OCI-LY7 (cell line): Measurements from ENCODE around the gene FFAR4. TPM values are rescaled to one million over a fixed set of nuclear protein-coding genes. Genes with fewer than 3 reads are reported as not detected.

Source experiments
- BruUV-seq: library from RNA; stranded (reverse); fragments of 400-500 nt; replicated peaks from 2 replicates; lab custom pipeline; 2021; lab: Mats Ljungman, UMichigan
- CTCF ChIA-PET: fragments of 300-600 bp; sonication (Branson Sonifier 250); formaldehyde crosslinking; loops from one replicate; lab custom pipeline; 2022; ENCODE audit warnings: antibody characterized with exemption; ENCODE audit not compliant: unreplicated experiment; lab: Charles Lee
- POLR2A ChIA-PET: fragments of 300-600 bp; sonication (Branson Sonifier 250); formaldehyde crosslinking; loops from one replicate; lab custom pipeline; 2022; ENCODE audit warnings: antibody characterized with exemption; lab: Charles Lee
- DNase-seq: peaks from one replicate; pipeline ENCODE4 v3.0.0-alpha.2; 2015; ENCODE audit warnings: low spot score
- H2AFZ ChIP-seq: fragments of 200-600 bp; sonication (generic), shearing (Covaris generic); 2 replicates; pipeline ENCODE4 v1.6.1; 2014; ENCODE audit warnings: mild to moderate bottlenecking, antibody characterized with exemption, low read length, moderate library complexity
- H3K27ac ChIP-seq: fragments of 200-600 bp; sonication (generic); 2 replicates; pipeline ENCODE4 v1.5.1; 2014; ENCODE audit warnings: mixed run types, low read depth, mild to moderate bottlenecking, moderate library complexity, low read length, inconsistent platforms; ENCODE audit not compliant: poor library complexity, severe bottlenecking
- H3K36me3 ChIP-seq: fragments of 200-600 bp; sonication (generic); 2 replicates; pipeline ENCODE4 v1.6.1; 2014; ENCODE audit warnings: mild to moderate bottlenecking, antibody characterized with exemption, low read length, moderate library complexity, mixed read lengths; ENCODE audit not compliant: insufficient read depth
- H3K4me1 ChIP-seq: fragments of 200-600 bp; sonication (generic); 2 replicates; pipeline ENCODE4 v1.5.1; 2014; ENCODE audit warnings: mild to moderate bottlenecking, low read length; ENCODE audit not compliant: insufficient read depth, poor library complexity, severe bottlenecking
- H3K4me2 ChIP-seq: fragments of 200-600 bp; sonication (generic); 2 replicates; pipeline ENCODE4 v1.6.1; 2014; ENCODE audit warnings: mild to moderate bottlenecking, low read length
- H3K4me3 ChIP-seq: fragments of 200-600 bp; sonication (generic); 2 replicates; pipeline ENCODE4 v1.5.1; 2014; ENCODE audit warnings: mild to moderate bottlenecking, low read depth, low read length; ENCODE audit not compliant: poor library complexity, severe bottlenecking
- H3K79me2 ChIP-seq: fragments of 200-600 bp; sonication (generic); 2 replicates; pipeline ENCODE4 v1.6.1; 2016; ENCODE audit warnings: low read depth, mild to moderate bottlenecking, low read length, moderate library complexity, mixed read lengths; ENCODE audit not compliant: insufficient read depth
- H3K9me2 ChIP-seq: fragments of 200-600 bp; sonication (generic); 2 replicates; pipeline ENCODE4 v1.6.1; 2016; ENCODE audit warnings: mild to moderate bottlenecking, low read length, mixed read lengths; ENCODE audit not compliant: insufficient read depth
- H3K9me3 ChIP-seq: fragments of 200-600 bp; sonication (generic); 2 replicates; pipeline ENCODE4 v1.6.1; 2014; ENCODE audit warnings: mild to moderate bottlenecking, mixed run types, low read length, mixed read lengths
- H4K20me1 ChIP-seq: fragments of 200-600 bp; sonication (generic); 2 replicates; pipeline ENCODE4 v1.6.1; 2014; ENCODE audit warnings: mild to moderate bottlenecking, antibody characterized with exemption, low read length, moderate library complexity, mixed read lengths; ENCODE audit not compliant: insufficient read depth
- EZH2phosphoT487 ChIP-seq: fragments of 200-600 bp; sonication (generic); IDR thresholded peaks from 2 replicates; pipeline ENCODE4 v1.6.1; 2018; ENCODE audit warnings: low read depth, borderline replicate concordance, mild to moderate bottlenecking, mixed run types, antibody characterized with exemption, low read length, moderate library complexity, mixed read lengths
- intact Hi-C: fragments of 100-400 bp; cut with micrococcal nuclease; formaldehyde crosslinking; loops from one replicate; pipeline ENCODE4 v1.10.0; 2022; ENCODE audit not compliant: unreplicated experiment
- total RNA-seq, 2 experiments: library from RNA; depleted of rRNA in 1 of 2; stranded (reverse); fragments of >200 nt in 1 of 2; shearing (Covaris generic) in 1 of 2; gene quantifications; 2 replicates each; pipeline ENCODE4 v1.2.3, GENCODE V29; 2014 to 2022
- TF ChIP-seq, protein P1 (sequence below): fragments of 200-600 bp; sonication (generic); conservative IDR thresholded peaks from 2 replicates; pipeline ENCODE4 v1.5.1; 2014; ENCODE audit warnings: mild to moderate bottlenecking, antibody characterized with exemption, low read length, moderate library complexity, mixed read lengths

Gene FFAR4
- total RNA-seq, 2 experiments from 2014 or later: not detected

DNA sequence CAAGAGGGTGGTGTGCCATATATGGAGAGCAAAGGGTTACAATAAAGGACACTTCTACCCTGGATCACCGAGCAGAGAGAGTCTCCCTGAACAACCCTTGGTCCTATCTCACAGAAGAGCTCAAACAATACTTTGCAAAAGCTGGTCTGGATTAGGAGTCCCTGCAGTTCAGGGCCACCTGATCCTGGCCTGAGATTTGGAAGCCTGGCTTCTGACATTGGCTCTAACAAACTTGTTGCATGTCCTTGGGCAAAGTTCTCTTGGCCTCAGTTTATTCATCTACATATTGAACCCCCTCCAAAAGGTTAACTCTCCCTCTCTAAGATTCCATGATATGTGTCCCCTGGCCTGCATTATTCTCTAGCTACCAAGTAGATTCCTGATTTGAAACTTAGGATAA, 32.9 kb downstream of the FFAR4 start:
- CTCF ChIA-PET: interaction anchor here (0.6 kb wide), 1 partner anchor 1028 kb away, joined by 3 read pairs; no protein-coding TSS in a partner anchor

DNA sequence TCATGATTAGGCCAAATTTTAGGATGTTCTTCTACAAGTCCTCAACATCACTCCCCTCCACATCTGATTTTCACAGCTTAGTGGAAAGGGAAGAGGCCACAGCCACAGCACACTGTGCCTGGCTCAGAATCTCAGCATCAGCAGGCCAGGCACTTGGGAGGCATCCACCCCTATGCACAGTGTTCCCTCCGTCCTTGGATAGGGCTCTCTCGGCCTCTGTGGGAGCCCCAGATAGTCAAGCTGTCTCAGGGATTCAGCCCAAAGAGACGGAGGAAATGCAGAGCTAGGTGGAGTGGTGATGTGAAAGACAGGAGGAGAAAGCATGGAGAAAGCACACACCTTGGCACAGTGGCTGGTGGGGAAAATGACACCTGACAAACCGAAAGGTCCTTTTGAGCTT, 33.3 kb downstream of the FFAR4 start:
- ChIA-PET CTCF (interaction anchor here (0.6 kb wide), 1 partner anchor 1028 kb away, joined by 3 read pairs; no protein-coding TSS in a partner anchor), POLR2A (interaction anchor here (1.4 kb wide), 1 partner anchor 44 kb away, joined by 8 read pairs; no protein-coding TSS in a partner anchor)
- Histone ChIP-seq H3K36me3 (no peaks in the 10 kb centered on the region), H3K9me2 (no peaks in the 10 kb centered on the region), H3K79me2 (no peaks in the 10 kb centered on the region), H3K4me2 (no peak overlapping the region), H3K4me1 (peaks cover 20% of the 10 kb centered on the region), H4K20me1 (no peaks in the 10 kb centered on the region), H3K4me3 (no peak overlapping the region), H3K9me3 (no peaks in the 10 kb centered on the region), H3K27ac (no peak overlapping the region), H2AFZ (no peak overlapping the region)
- BruUV-seq: no TSS peak
- no peak for DNase-seq
- TF ChIP-seq, protein P1, sequence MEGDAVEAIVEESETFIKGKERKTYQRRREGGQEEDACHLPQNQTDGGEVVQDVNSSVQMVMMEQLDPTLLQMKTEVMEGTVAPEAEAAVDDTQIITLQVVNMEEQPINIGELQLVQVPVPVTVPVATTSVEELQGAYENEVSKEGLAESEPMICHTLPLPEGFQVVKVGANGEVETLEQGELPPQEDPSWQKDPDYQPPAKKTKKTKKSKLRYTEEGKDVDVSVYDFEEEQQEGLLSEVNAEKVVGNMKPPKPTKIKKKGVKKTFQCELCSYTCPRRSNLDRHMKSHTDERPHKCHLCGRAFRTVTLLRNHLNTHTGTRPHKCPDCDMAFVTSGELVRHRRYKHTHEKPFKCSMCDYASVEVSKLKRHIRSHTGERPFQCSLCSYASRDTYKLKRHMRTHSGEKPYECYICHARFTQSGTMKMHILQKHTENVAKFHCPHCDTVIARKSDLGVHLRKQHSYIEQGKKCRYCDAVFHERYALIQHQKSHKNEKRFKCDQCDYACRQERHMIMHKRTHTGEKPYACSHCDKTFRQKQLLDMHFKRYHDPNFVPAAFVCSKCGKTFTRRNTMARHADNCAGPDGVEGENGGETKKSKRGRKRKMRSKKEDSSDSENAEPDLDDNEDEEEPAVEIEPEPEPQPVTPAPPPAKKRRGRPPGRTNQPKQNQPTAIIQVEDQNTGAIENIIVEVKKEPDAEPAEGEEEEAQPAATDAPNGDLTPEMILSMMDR: no peak
- no peak for TF ChIP-seq EZH2phosphoT487
- intact Hi-C loops: no loop called here

More for the DNA sequence above, 32.9 kb downstream of the FFAR4 start:
- TF ChIP-seq, protein P1: no peak
- no peak for TF ChIP-seq EZH2phosphoT487
- Histone ChIP-seq H3K36me3 (no peaks in the 10 kb centered on the region), H3K9me2 (no peaks in the 10 kb centered on the region), H3K4me2 (no peak overlapping the region), H3K27ac (no peak overlapping the region), H3K79me2 (no peaks in the 10 kb centered on the region), H4K20me1 (no peaks in the 10 kb centered on the region), H3K4me1 (peaks cover 16% of the 10 kb centered on the region), H2AFZ (no peak overlapping the region), H3K9me3 (no peaks in the 10 kb centered on the region), H3K4me3 (no peak overlapping the region)
- DNase-seq: no peak
- intact Hi-C loops: no loop called here
- POLR2A ChIA-PET: interaction anchor here (1.4 kb wide), 1 partner anchor 45 kb away, joined by 8 read pairs; no protein-coding TSS in a partner anchor
- no TSS peak for BruUV-seq

DNA sequence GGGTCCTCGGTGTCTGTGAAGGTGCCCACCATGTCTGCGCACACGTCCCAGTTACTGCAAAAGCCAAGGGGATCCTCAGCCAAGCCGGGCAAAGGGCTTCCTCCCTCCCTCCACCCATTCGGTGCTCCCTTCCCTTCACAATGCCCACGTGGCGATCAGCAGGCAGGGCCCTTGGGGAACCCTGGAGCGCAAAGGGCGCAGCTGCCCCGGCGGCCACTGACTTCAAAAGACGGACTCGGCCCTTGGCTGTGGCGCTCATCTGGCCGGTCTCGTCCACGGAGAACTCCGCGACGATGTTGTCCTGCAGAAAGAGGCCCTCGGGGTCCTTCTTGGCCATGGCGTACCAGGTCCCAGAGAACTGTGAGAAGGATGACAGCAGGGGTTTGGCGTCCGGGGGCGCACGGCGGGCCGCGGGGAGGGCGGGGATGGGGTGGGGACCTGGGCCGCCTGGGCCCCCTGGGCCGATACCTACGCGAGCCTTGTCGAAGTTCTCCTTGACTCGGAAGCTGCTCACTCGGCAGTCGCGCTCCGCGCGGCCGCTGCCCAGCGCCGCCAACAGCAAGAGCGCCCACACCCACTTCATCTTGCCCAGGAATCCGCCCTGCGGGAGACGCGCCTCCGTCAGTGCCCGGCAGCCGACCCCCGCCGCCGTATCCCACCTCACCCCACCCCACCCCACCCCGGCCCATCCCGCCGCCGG, 34.1 kb downstream of the FFAR4 start:
- DNase-seq: no peak
- Histone ChIP-seq H3K4me1 (peaks cover 20% of the 10 kb centered on the region), H3K9me3 (no peaks in the 10 kb centered on the region), H3K4me3 (no peak overlapping the region), H3K36me3 (no peaks in the 10 kb centered on the region), H3K4me2 (no peak overlapping the region), H3K9me2 (no peaks in the 10 kb centered on the region), H4K20me1 (no peaks in the 10 kb centered on the region), H3K27ac (no peak overlapping the region), H2AFZ (no peak overlapping the region), H3K79me2 (no peaks in the 10 kb centered on the region)
- no TSS peak for BruUV-seq
- TF ChIP-seq, protein P1: no peak
- TF ChIP-seq EZH2phosphoT487: no peak
- ChIA-PET POLR2A (no interaction called here), CTCF (no interaction called here)
- intact Hi-C loops: no loop called here
